ENCODE measurements around the gene FBXL2.
"Not testable (repeated sequence)": the region's sequence is repeated elsewhere in the genome, so short reads cannot be mapped to it uniquely, and the experiment has no call there.

Gene FBXL2

DNA sequence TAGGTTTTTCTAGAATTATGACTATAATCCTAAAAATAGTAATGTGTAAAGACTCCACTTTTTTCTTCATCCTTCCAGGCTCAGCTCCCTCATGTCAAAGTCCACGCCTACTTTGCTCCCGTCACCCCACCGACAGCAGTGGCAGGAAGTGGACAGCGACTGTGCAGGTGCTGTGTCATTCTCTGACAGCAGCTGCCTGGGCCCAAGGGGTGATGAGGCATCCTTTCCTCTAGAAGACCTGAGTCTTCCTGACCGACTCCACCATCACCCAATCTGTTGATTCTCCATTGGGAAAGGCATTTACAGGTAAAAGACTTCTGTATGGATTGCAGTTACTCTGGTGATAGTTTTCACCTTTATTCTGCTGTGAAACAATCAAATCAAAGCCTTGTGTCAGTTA, 108.2 kb downstream of the FBXL2 start:
- DNase-seq (ENCODE audit: low spot score) = no peak

DNA sequence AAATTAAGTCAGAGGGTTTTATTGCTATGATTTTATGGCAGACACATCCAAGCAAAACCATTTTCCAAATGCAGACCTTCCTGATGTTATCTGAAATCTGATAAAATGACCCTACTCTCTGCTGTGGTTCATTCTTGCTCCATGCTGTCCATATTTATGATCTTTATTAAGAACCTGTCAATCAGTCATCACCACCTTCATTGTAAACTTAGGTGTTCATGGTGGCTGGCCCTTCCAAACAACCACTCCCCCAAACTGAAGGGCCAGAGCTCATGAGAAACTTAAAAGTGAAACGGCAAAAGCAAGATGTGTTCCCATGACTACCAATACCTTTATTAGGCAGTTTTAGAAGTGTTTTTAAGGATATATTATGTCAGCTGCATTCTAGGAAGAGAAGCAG, 109.4 kb downstream of the FBXL2 start:
- no peak for DNase-seq (ENCODE audit: low spot score)

DNA sequence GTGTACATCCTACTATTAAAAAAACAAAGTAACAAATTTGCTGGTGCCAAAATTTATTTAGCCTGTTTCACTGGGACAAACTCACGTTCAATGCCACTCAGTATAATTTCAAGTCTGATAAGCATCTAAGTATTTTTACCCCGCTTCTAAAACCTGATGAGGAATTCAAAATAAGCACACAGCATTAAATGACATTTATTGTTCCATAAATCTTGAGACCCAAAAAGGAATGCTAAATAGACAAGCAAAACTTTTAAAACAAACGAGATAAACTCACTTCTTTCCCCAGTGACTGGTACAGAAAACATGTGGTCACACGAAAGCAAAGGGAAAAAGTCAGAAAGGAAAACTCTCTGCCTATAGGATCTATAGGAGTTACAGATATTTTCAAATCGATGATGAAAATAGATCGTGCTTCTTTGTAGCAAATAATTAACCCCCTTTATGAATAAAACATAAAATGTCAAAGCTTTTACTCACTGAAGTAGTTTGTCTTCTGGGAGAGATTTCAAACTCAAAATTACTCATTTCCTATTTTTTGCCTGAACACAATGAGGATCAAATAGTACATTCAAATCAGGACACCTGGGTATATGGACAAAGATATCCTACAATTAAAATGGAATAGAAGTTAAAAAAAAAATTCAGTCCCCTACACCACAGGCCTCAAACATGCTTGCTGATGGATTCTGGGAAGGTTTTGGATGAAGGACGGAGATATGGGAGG, 111.3 kb downstream of the FBXL2 start:
- DNase-seq (ENCODE audit: low spot score) = no peak

DNA sequence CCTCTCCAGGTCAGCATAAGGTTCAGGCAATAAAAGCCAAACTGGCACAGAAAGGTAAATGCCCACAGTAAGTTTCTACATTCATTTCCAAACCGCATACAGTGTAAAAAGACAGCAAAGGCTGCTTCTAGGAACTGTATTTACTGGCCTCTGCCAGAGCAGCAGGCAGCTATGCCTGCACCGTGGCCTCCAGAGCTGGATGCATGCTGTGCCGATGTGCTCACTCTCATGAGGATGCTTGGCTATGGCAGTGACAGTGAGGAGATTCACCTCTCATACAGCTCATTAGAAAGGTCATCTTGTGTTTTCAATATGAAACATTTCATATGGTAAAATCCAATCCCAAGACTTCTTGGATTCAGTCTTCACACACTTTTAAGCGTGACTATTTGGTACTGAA, 112.7 kb downstream of the FBXL2 start:
- DNase-seq (ENCODE audit: low spot score) = no peak

DNA sequence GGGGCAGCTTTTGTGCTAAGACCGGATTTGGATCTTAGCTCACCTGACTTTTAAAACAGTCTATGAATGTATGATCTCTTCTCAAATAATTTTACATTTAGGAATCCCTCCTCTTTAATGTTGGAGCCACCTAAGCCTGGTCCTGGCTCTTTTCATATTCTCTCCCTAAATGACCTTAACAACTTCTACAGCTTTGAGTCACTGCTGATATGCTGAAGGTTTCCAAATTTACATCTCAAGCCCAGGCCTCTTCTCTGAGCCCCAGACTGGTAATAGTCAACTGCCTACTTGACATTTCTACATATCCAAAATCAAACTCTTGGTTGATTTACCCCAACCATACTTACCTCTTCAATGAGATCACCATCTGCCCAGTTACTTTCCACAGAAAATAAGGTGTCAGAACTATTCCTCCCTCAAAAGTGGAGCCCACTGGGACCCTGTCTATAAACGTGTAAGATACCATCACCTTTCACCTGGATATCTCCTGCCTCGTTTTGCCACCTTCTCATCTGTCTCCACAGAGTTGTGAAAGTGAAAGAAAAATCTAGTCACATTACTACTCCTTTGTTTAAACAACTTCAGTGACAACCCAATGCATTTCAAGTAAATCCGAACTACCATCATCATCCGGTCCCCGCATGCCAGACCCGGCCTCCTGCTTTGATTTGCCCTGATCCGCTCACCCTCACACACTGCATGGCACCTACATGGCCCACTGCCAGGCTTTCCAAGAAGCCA, 114.2 kb downstream of the FBXL2 start:
- no peak for DNase-seq (ENCODE audit: low spot score)

DNA sequence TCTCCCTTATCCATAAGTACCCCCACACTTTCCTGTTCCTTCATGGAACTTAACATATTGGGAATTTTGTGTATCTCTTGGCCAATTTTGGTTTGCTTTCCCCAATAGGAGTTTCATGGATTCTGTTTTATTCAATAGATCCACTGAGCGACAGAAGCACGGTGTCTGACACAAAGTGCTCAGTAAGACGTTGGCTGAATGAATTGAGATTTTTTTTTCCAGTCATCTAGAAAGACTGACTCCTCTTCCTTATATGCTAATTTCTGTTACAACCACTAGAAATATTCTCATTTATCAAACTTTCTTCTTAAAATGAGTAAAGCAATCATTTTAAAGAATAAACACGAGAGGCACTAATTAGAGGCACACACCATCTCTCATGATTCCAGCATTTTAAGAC, 114.9 kb downstream of the FBXL2 start:
- no peak for DNase-seq (ENCODE audit: low spot score)

DNA sequence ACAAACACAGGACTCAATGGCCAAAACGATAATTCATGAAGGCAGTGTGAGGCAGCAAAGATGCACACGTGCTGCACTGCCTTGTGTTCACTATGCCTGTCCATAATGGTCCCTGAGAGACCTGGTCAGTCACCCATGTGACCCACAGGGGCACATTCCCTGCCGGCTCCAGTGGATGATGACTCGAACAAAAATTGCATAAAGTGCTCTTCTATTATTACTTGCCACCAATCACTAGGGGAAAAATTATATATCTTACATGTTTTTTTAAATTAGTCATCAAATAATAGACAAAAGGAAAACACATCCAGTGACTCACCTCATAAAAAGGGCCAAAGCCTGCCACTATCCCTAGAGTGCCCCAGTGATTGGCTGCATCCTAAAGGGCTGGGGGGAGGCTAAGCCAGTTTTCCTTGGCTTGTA, 115.5 kb downstream of the FBXL2 start:
- DNase-seq (ENCODE audit: low spot score) = no peak

DNA sequence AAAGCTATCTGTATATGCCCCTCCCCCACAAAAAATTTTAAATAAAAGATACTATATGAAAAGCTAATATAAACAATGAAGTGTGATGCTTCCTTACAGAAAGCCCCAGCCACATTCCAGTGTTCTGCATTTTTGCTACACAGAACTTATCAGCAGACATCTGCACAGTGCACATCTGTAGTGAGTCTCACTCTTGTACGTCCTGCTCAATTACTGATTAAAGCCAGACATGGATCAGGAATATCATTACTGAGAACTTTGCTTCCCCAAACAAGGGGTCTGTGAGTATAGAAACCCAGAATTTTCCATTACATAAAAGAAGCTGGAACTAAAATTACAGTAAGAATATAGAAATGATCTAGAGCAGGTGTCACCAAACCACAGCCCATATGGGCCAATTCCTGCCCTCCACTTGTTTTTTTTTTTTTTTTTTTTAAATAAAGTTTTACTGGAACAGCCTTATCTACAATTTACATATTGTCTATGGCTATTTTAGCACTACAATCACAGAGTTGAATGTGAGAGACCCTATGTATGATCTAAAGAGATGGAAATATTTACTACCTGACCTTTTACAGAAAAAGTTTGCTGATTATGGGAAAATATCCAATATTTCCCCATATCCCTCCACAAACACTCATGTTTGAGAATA, 117.3 kb downstream of the FBXL2 start:
- no peak for DNase-seq (ENCODE audit: low spot score)

DNA sequence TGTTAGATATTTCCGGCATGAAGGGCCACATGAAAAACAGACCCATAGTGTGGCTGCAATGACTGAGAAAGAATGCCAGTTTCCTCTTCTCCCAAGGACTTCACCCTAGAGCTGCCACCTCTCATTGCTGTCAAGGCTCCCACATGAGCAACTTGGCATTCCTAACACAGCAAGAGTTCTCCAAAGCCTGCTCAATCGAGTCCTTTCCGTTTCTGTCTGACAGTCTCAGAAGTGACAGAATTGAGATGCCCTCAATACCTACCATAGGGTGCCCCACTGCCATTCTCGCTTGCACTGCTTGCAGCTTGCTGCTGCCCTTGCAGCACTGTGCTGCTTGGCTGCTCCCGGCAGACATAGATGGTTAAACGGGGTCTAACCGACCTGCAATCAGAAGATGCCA, 118.7 kb downstream of the FBXL2 start:
- DNase-seq (ENCODE audit: low spot score) = no peak

DNA sequence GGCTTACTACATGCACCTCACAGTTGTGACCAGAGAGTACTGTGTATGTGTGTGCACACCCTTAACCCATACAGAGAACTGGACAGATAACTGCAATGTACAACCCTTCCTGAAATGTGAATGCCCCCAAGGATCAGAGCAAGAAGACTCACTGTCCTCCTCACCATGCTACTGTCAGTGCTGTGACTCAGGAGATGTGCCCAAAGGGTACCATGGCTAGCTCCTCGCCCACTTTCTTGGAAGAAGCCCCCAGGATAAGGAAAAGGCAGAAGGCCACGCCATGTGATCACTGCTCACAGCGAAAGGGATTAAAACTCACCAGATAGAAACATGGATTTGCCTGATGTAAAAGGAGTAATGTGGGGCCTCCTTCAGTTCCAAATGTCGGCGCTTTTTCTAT, 121.2 kb downstream of the FBXL2 start:
- no peak for DNase-seq (ENCODE audit: low spot score)

DNA sequence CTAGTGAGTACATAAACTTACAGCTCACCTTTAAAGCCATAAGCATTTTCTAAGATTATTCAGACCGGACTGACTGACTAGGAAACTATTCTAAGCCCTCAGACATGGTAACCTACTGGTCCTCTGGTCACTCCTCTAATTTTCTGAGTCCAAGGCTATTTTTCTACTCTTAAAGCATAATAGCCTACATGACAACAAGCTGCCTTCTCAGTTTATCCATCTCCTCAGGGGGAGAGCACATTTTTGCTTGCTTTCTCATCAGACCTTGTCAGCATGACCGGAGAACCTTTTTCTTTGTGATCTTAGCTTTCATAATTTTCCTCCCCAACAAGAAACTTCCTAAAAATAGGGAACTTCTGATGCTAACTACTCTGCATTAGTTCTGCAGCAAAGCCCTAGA, 124.5 kb downstream of the FBXL2 start:
- no peak for DNase-seq (ENCODE audit: low spot score)

DNA sequence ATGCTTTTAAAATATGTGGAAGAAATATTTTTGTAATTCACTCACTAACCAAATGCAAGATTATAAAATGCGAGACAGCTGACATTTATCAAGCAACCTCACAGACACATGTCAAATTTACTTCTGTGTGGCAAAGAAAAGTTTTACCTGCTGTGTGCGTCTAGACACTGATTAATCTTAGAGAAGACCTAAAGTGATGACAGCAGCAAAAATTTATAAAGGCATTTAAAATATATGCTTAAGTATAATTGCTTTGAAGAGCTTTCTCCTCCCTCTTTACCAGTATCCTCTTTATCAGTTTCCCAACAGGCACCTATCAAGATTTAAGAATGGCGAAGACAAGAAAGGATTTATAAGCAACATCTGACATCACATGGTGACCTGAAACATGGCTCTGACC, 125.7 kb downstream of the FBXL2 start:
- DNase-seq (ENCODE audit: low spot score) = no peak

DNA sequence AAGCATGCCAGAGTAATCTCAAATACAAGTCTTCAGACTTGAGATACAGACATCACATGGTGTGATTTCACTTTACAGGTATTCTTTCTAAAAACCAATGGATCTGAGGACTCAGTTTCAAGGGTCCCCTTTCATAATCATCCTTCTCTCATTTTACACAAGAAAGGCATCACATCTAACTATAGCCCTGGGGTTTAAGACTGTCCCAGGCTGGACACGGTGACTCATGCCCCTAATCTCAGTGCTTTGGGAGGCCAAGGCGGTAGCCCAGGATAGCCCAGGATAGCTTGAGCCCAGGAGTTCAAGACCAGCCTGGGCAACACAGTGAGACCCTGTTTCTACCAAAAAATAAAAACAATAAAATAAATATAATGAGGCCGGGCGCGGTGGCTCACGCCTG, 126.5 kb downstream of the FBXL2 start:
- DNase-seq (ENCODE audit: low spot score) = no peak

DNA sequence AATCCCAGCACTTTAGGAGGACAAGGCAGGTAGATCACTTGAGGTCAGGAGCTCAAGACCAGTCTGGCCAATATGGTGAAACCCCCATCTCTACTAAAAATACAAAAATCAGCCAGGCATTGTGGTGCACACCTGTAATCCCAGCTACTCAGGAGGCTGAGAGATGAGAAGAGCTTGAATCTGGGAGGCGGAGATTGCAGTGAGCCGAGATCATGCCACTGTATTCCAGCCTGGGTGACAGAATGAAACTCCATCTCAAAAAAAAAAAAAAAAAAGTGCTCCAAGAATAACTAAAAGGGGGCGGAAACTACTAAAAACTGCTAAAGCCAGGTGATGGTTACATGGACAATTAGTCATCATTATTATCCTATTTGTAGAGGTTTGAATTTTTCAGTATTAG, 133.6 kb downstream of the FBXL2 start:
- not testable (repeated sequence) for DNase-seq (ENCODE audit: low spot score)

DNA sequence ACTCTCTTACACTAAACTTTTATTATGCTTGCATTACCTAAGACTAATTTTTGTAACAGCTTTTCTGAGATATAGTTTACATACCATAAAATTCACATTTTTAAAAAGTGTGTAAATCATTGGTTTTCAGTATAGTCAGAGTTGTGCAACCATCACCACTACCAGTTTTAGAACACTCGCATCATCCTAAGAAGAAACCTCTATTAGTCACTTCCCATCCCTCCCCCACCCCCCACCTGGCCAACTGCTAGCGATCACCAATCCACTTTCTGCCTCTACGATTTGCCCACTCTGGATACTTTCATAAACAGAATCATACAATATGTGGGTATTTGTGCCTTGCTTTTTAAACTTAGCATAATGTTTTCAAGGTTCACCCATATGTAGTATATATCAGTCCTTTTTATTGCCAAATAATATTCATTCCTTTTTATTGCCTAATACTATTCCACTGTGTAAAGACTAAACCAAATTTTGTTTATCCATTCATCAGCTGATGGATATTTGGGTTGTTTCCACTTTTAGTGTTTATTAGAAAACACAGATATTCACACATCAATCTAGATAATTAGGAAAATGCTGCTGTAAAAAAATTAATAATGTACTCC, 139.9 kb downstream of the FBXL2 start:
- DNase-seq (ENCODE audit: low spot score) = no peak

DNA sequence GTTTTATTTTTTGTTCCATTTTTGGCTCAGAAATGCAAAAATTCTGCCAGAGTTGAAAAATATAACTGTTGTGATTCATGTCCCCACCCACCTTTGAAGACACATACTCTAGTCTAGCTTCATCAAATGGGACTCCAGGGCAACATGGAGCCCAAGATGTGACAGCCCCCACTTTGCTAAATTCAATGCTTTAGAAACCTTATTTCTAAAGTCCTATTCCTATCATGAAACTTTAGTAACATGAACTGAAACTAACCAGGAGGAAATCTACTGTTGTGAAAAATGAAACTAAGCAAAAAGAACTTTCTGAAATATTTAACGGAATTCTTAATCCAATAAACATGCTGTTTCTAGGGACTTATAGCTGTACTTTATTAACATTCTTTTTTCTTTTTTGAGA, 142.7 kb downstream of the FBXL2 start:
- DNase-seq (ENCODE audit: low spot score) = no peak

DNA sequence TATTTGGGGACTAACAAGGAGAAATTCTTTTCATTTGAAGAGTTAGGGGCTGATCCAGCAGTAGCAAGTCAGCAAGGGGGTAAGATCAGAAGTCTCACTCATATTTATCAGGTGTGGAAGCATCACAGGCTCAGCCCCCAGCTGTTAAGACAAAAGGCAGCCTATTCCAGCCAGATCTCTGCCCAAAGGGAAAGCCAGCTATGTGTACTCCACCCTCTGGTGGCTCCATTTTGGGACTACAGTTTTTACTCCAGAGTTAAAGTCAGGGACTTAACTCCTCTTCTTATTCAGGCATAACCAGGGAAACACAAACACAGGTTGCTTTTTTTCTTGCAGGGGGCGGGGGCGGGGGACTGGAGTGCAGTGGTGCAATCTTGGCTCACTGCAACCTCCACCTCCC, 143.7 kb downstream of the FBXL2 start:
- no peak for DNase-seq (ENCODE audit: low spot score)

DNA sequence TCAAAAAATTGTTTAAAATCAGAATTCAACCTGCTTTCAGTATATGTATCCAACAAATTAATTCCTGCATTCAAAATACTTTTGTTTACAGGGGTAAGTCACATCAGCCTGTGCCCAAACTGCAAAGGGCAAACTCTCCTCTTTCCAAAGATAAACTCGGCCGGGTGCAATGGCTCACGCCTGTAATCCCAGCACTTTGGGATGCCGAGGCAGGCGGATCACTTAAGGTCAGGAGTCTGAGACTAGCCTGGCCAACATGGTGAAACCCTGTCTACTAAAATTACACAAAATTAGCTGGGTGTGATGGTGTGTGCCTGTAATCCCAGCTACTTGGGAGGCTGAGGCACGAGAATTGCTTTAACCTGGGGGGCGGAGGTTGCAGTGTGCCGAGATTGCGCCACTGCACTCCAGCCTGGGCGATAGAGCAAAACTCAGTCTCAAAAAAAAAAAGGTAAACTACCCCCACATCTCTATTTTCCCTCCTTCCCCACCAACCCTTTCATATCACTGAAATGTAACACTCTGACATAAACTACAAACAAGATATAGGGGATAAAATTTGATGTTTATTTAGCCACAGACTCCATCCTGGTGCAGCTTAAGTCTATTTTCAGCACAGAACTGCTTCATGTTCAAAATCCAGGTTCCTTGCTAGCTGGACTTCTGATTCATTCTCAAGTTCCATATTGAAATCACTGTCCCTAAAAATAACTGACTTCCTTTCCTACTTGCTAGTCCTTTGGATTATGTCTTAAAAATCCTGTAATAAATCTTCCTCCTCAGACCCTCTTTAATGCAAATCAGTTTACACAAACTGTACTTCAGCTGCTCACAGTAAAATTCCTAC, 147.6 kb downstream of the FBXL2 start:
- no peak for DNase-seq (ENCODE audit: low spot score)

DNA sequence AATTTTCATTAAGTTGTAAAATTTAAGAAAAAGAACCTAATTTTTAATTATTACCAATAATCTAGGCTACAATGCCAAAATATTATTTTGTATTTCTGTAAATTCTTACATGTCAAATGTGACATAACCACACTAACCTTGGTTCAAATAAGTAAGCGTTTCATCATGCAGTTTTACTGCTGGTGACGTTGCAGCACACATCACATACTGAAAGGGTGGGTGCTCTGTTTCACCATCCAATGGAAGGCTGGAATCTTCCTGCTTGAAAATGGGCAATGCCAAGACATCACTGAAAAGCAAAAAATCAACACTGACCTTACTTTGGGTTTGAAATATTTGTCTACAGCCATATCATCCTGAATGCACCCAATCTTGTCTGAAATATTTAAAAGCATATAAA, 148.2 kb downstream of the FBXL2 start:
- DNase-seq (ENCODE audit: low spot score) = no peak

DNA sequence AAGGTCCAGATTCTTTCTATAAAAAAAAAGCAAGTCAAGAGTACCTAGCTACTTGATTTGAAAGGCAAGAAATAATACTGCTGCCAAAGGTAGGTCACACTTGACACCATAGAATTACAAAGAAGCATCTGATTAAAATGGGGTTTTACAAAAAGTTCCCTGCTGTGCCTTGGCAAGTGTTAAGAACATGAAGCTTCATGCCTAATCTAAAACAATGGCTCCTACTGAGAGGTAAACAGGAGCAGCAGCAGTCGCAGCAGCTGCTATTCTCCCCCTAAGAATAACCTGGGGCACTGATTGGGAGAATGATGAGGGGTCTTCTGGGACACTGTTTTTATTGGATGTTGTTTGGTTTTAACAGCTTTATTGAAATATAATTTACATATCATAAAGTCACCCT, 148.8 kb downstream of the FBXL2 start:
- no peak for DNase-seq (ENCODE audit: low spot score)

DNA sequence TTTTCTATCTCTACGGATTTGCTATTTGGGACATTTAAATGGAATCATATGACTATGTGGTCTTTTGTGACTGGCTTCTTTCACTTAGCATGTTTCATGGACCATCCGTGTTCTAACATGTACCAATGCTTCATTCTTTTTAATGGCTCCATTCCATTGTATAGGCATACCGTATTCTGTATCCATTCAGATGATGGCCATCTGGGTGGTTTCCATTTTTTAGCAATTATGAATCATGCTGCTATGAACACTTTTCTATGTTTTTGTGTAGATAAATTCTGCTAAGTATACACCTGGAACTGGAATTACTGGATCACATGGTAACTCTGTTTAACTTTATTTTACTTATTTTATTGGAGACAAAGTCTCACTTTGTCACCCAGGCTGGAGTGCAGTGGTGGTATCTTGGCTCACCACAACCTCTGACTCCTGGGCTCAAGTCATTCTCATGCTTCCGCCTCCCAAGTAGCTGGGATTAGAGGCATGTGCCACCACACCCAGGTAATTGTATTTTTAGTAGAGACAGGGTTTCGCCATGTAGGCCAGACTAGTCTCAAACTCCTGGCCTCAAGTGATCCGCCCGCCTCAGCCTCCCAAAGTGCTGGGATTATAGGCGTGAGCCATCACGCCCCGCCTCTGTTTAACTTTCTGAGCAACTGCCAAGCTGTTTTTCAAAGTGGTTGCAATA, 149.5 kb downstream of the FBXL2 start:
- DNase-seq (ENCODE audit: low spot score) = no peak
